Astrocyte of the cerebellum (primary cell): Measurements from ENCODE around the gene CCR8.

Source experiments
- DNase-seq: peaks from one replicate; pipeline ENCODE4 v3.0.0-alpha.2; 2011; ENCODE audit warnings: low read depth
- H3K4me3 ChIP-seq: 2 replicates; pipeline ENCODE4 v1.5.1; 2011; ENCODE audit warnings: mild to moderate bottlenecking, low read depth, low read length, moderate library complexity
- CTCF ChIP-seq: IDR thresholded peaks from 2 replicates; pipeline ENCODE4 v1.5.1; 2012; ENCODE audit warnings: low read length, low read depth, moderate library complexity, mild to moderate bottlenecking; ENCODE audit errors: missing control alignments
- in situ Hi-C: cut with HindIII; loops from 2 replicates; pipeline ENCODE4 v1.10.0; 2017; ENCODE audit warnings: low sequenced_read_pairs

Gene CCR8

GRCh38 chr3:39333607-39334006 is 4.1 kb downstream of the CCR8 start:
- in situ Hi-C loops = no loop called here
- no peak overlapping the region for H3K4me3 ChIP-seq
- TF ChIP-seq CTCF = no peak
- DNase-seq = no peak

- no peak for TF ChIP-seq CTCF
- H3K4me3 ChIP-seq = no peak overlapping the region
- DNase-seq = no peak
- in situ Hi-C loops = no loop called here
Observed at GRCh38 chr3:39334205-39334604, 4.7 kb downstream of the CCR8 start.

GRCh38 chr3:39338201-39338600 is 8.7 kb downstream of the CCR8 start:
- in situ Hi-C loops = no loop called here
- no peak for DNase-seq
- no peak for TF ChIP-seq CTCF
- no peak overlapping the region for H3K4me3 ChIP-seq

- TF ChIP-seq CTCF = no peak
- in situ Hi-C loops = no loop called here
- no peak overlapping the region for H3K4me3 ChIP-seq
- DNase-seq = no peak
Observed at GRCh38 chr3:39339086-39339485, 9.6 kb downstream of the CCR8 start.

- in situ Hi-C loops = no loop called here
- DNase-seq = no peak
Observed at GRCh38 chr3:39343076-39343717, 13.7 kb downstream of the CCR8 start.

GRCh38 chr3:39343760-39344159 is 14.3 kb downstream of the CCR8 start:
- no peak for TF ChIP-seq CTCF
- in situ Hi-C loops = no loop called here
- no peak for DNase-seq
- H3K4me3 ChIP-seq = no peak overlapping the region

More at GRCh38 chr3:39343076-39343717, 13.7 kb downstream of the CCR8 start:
- H3K4me3 ChIP-seq = no peak overlapping the region
- no peak for TF ChIP-seq CTCF
